A673 (cell line): ENCODE results near the gene LAT. TPM values are rescaled to one million over a fixed set of nuclear protein-coding genes. Genes with fewer than 3 reads are reported as not detected.

Experiments
- BruUV-seq: library from RNA; stranded (reverse); fragments of 400-500 nt; replicated peaks from 2 replicates; lab custom pipeline; 2021; lab: Mats Ljungman, UMichigan
- CTCF ChIA-PET: fragments of 300-600 bp; sonication (Branson Sonifier 250); formaldehyde crosslinking; loops from one replicate; lab custom pipeline; 2022; ENCODE audit warnings: antibody characterized with exemption; lab: Charles Lee
- POLR2A ChIA-PET: fragments of 300-600 bp; sonication (Branson Sonifier 250); formaldehyde crosslinking; loops from one replicate; lab custom pipeline; 2022; ENCODE audit warnings: antibody characterized with exemption; ENCODE audit not compliant: low non-redundant PET; lab: Charles Lee
- DNase-seq: peaks from one replicate; pipeline ENCODE4 v3.0.0-alpha.2; 2015; ENCODE audit warnings: low spot score
- H3K27ac ChIP-seq: fragments of 200-600 bp; sonication (generic); 2 replicates; pipeline ENCODE4 v1.5.1; 2016; ENCODE audit warnings: mixed run types, low read depth, mild to moderate bottlenecking, mixed read lengths, antibody characterized with exemption, low read length; ENCODE audit not compliant: poor library complexity, severe bottlenecking
- H3K27me3 ChIP-seq: fragments of 200-600 bp; sonication (generic); replicated peaks from 2 replicates; pipeline ENCODE4 v1.6.1; 2017; ENCODE audit warnings: mixed run types, low read depth, mild to moderate bottlenecking, mixed read lengths, antibody characterized with exemption, low read length; ENCODE audit not compliant: insufficient read depth, poor library complexity
- H3K36me3 ChIP-seq: fragments of 200-600 bp; sonication (generic); 2 replicates; pipeline ENCODE4 v1.6.1; 2016; ENCODE audit warnings: mixed run types, mild to moderate bottlenecking, mixed read lengths, antibody characterized with exemption, low read length; ENCODE audit not compliant: insufficient read depth, poor library complexity, severe bottlenecking
- H3K4me1 ChIP-seq: fragments of 200-600 bp; sonication (generic); 2 replicates; pipeline ENCODE4 v1.6.1; 2017; ENCODE audit warnings: mixed run types, mild to moderate bottlenecking, mixed read lengths, antibody characterized with exemption, low read length; ENCODE audit not compliant: insufficient read depth, poor library complexity, severe bottlenecking
- H3K4me3 ChIP-seq: fragments of 200-600 bp; sonication (generic); 2 replicates; pipeline ENCODE4 v1.5.1; 2016; ENCODE audit warnings: low read depth, mixed run types, mild to moderate bottlenecking, mixed read lengths, low read length; ENCODE audit not compliant: poor library complexity, severe bottlenecking
- H3K9me3 ChIP-seq: fragments of 200-600 bp; sonication (generic); 2 replicates; pipeline ENCODE4 v1.6.1; 2016; ENCODE audit warnings: mixed run types, low read depth, mild to moderate bottlenecking, mixed read lengths, antibody characterized with exemption, low read length; ENCODE audit not compliant: poor library complexity, severe bottlenecking
- EZH2 ChIP-seq: fragments of 200-600 bp; sonication (generic); IDR thresholded peaks from 2 replicates; pipeline ENCODE4 v1.6.1; 2017; ENCODE audit warnings: borderline replicate concordance, low read depth, mild to moderate bottlenecking, mixed read lengths, antibody characterized with exemption, low read length; ENCODE audit not compliant: poor library complexity, severe bottlenecking
- intact Hi-C: fragments of 100-400 bp; cut with micrococcal nuclease; formaldehyde crosslinking; loops from one replicate; pipeline ENCODE4 v1.10.0; 2022; ENCODE audit not compliant: unreplicated experiment
- total RNA-seq: library from RNA; stranded (reverse); gene quantifications from 2 replicates; pipeline ENCODE4 v1.2.3, GENCODE V29; 2021
- TF ChIP-seq, protein P1 (sequence below): fragments of 300-800, 200-600 bp; sonication (generic); conservative IDR thresholded peaks from 2 replicates; pipeline ENCODE4 v1.5.1; 2017; ENCODE audit warnings: low read depth, mild to moderate bottlenecking, antibody characterized with exemption, low read length, moderate library complexity, mixed read lengths

The LAT gene
- total RNA-seq, 1 experiment from 2014 or later = 2.8 TPM

DNA sequence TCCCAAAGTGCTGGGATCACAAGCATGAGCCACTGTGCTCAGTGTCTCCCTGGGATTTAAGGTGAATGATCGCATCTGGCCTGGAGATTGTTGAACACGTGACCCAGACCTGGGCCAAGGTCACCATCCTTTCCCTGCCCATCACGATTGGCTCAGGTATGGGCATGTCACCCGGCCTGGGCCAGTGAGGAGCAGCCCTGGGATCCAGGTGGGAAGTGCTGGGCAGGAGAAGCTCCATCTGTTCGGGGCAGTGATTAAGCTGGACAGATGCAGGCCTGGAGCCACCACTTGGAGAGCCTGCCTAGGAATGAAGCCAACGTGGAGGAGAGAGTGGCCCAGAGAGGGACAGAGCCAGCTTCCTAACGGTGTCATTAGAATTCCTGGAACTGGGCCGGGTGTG is 6.8 kb downstream of the LAT start:
- TF ChIP-seq EZH2 = no peak
- TF ChIP-seq, protein P1, sequence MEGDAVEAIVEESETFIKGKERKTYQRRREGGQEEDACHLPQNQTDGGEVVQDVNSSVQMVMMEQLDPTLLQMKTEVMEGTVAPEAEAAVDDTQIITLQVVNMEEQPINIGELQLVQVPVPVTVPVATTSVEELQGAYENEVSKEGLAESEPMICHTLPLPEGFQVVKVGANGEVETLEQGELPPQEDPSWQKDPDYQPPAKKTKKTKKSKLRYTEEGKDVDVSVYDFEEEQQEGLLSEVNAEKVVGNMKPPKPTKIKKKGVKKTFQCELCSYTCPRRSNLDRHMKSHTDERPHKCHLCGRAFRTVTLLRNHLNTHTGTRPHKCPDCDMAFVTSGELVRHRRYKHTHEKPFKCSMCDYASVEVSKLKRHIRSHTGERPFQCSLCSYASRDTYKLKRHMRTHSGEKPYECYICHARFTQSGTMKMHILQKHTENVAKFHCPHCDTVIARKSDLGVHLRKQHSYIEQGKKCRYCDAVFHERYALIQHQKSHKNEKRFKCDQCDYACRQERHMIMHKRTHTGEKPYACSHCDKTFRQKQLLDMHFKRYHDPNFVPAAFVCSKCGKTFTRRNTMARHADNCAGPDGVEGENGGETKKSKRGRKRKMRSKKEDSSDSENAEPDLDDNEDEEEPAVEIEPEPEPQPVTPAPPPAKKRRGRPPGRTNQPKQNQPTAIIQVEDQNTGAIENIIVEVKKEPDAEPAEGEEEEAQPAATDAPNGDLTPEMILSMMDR = no peak
- Histone ChIP-seq H3K27ac (no peak overlapping the region), H3K27me3 (no peaks in the 10 kb centered on the region), H3K36me3 (no peaks in the 10 kb centered on the region), H3K4me3 (no peak overlapping the region), H3K4me1 (no peaks in the 10 kb centered on the region), H3K9me3 (no peaks in the 10 kb centered on the region)
- DNase-seq = no peak
- CTCF ChIA-PET = no interaction called here
- no TSS peak for BruUV-seq
- intact Hi-C loops = no loop called here
- POLR2A ChIA-PET = no interaction called here

DNA sequence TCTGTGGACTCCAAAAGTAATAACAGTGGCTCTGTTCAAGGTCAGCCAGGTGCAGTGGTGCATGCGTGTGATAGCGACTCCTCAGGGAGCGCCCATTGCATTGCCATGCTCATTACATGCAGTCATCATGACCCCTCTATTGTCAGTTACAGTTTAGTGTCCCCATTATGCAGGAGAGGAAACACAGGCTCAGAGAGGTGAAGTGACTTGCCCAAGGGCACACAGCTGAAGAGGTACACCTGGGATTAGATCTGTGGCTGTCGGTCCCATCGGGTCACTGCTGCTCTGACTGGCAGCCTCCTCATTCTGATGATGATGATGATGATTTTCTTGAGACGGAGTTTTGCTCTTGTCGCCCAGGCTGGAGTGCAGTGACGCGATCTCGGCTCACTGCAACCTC is 7.6 kb downstream of the LAT start:
- intact Hi-C loops = no loop called here
- Histone ChIP-seq H3K9me3 (no peaks in the 10 kb centered on the region), H3K4me1 (no peaks in the 10 kb centered on the region), H3K36me3 (no peaks in the 10 kb centered on the region), H3K4me3 (no peak overlapping the region), H3K27me3 (no peaks in the 10 kb centered on the region), H3K27ac (no peak overlapping the region)
- no TSS peak for BruUV-seq
- CTCF ChIA-PET = no interaction called here
- no peak for DNase-seq
- no peak for TF ChIP-seq EZH2
- TF ChIP-seq, protein P1 = no peak
- POLR2A ChIA-PET = no interaction called here

DNA sequence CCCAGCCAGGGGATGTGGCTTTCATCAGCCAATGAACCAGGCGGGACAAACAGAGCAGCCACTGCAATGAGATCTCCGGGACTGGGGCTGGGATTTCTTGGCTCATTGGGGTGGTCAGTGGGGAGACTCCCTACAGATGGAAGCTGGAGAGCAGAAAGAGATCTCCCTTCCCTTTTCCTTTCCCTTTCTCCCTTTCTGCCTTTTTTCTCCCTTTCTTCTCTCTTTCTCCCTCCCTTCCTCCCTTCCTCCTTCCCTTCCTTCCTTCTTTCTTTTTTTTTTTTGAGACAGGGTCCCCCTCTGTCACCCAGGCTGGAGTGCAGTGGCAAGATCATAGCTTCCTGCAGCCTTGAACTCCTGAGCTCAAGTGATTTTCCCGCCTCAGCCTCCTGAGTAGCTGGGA is 14.0 kb downstream of the LAT start:
- no peak overlapping the region for H3K4me3 ChIP-seq
- intact Hi-C loops = no loop called here
- CTCF ChIA-PET = interaction anchor here (0.7 kb wide), 1 partner anchor 13 kb away, joined by 3 read pairs; no protein-coding TSS in a partner anchor
- no TSS peak for BruUV-seq
- no peaks in the 10 kb centered on the region for H3K9me3 ChIP-seq
- TF ChIP-seq, protein P1 = no peak
- no peak for TF ChIP-seq EZH2
- POLR2A ChIA-PET = no interaction called here
- H3K4me1 ChIP-seq = no peaks in the 10 kb centered on the region
- H3K27ac ChIP-seq = no peak overlapping the region
- no peaks in the 10 kb centered on the region for H3K27me3 ChIP-seq
- H3K36me3 ChIP-seq = no peaks in the 10 kb centered on the region
- DNase-seq = no peak
